ENCODE data around the gene PANK4. TPM values are rescaled to one million over a fixed set of nuclear protein-coding genes. Genes with fewer than 3 reads are reported as not detected.

Gene PANK4
- total and polyA plus RNA-seq, 9 of the 15 experiments (the other 6 are each of a cell fraction or from before 2014, with no cell fraction given), result 0.93 to 55.6 (median 31.5) TPM

GRCh38 chr1:2502210-2502609 lies 24.2 kb downstream of the PANK4 start (continued):
- TF ChIP-seq, protein P1, sequence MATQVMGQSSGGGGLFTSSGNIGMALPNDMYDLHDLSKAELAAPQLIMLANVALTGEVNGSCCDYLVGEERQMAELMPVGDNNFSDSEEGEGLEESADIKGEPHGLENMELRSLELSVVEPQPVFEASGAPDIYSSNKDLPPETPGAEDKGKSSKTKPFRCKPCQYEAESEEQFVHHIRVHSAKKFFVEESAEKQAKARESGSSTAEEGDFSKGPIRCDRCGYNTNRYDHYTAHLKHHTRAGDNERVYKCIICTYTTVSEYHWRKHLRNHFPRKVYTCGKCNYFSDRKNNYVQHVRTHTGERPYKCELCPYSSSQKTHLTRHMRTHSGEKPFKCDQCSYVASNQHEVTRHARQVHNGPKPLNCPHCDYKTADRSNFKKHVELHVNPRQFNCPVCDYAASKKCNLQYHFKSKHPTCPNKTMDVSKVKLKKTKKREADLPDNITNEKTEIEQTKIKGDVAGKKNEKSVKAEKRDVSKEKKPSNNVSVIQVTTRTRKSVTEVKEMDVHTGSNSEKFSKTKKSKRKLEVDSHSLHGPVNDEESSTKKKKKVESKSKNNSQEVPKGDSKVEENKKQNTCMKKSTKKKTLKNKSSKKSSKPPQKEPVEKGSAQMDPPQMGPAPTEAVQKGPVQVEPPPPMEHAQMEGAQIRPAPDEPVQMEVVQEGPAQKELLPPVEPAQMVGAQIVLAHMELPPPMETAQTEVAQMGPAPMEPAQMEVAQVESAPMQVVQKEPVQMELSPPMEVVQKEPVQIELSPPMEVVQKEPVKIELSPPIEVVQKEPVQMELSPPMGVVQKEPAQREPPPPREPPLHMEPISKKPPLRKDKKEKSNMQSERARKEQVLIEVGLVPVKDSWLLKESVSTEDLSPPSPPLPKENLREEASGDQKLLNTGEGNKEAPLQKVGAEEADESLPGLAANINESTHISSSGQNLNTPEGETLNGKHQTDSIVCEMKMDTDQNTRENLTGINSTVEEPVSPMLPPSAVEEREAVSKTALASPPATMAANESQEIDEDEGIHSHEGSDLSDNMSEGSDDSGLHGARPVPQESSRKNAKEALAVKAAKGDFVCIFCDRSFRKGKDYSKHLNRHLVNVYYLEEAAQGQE (IDR thresholded peaks at IDR 0.05; ENCODE audit: borderline replicate concordance), result no peak
- TF ChIP-seq, protein P1 (CRISPR knock-in tag; IDR thresholded peaks at IDR 0.05; ENCODE audit: low read depth), result no peak
- TF ChIP-seq, protein P2, sequence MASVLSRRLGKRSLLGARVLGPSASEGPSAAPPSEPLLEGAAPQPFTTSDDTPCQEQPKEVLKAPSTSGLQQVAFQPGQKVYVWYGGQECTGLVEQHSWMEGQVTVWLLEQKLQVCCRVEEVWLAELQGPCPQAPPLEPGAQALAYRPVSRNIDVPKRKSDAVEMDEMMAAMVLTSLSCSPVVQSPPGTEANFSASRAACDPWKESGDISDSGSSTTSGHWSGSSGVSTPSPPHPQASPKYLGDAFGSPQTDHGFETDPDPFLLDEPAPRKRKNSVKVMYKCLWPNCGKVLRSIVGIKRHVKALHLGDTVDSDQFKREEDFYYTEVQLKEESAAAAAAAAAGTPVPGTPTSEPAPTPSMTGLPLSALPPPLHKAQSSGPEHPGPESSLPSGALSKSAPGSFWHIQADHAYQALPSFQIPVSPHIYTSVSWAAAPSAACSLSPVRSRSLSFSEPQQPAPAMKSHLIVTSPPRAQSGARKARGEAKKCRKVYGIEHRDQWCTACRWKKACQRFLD (CRISPR knock-in tag; IDR thresholded peaks at IDR 0.05), result no peak
